G401 (cell line): ENCODE results near the gene ADAMTS20. TPM values are rescaled to one million over a fixed set of nuclear protein-coding genes. Genes with fewer than 3 reads are reported as not detected.
"Not testable (repeated sequence)": the region's sequence is repeated elsewhere in the genome, so short reads cannot be mapped to it uniquely, and the experiment has no call there.

Experiments used
- DNase-seq: peaks from one replicate; pipeline ENCODE4 v3.0.0-alpha.2; 2015; ENCODE audit warnings: low spot score
- in situ Hi-C: cut with HindIII; loops from 2 replicates; pipeline ENCODE4 v1.10.0; 2016; ENCODE audit warnings: low sequenced_read_pairs, mixed read lengths
- total RNA-seq: library from RNA; depleted of rRNA; stranded (reverse); fragments of >200 nt; shearing (Covaris generic); gene quantifications from 2 replicates; pipeline ENCODE4 v1.2.3, GENCODE V29; 2014; rRNA removed

The ADAMTS20 gene
- 0.86 and 1.1 TPM in 2 replicates for total RNA-seq

GRCh38 chr12:43551971-43552559, at the start of gene ADAMTS20:
Gene ADAMTS20 (minus strand): TSS chr12:43552203. CDS start chr12:43551921, 282 bp downstream.
- in situ Hi-C loops, result no loop called here
- DNase-seq, result no peak

GRCh38 chr12:43599708-43600107, 47.7 kb upstream of the ADAMTS20 start:
- in situ Hi-C loops, result no loop called here
- no peak for DNase-seq

- no peak for DNase-seq
- in situ Hi-C loops, result no loop called here
Measured at GRCh38 chr12:43599066-43599465, 47.1 kb upstream of the ADAMTS20 start.

- DNase-seq, result no peak
- in situ Hi-C loops, result no loop called here
Measured at GRCh38 chr12:43590307-43590706, 38.3 kb upstream of the ADAMTS20 start.

GRCh38 chr12:43586646-43587245, 34.7 kb upstream of the ADAMTS20 start:
- in situ Hi-C loops, result no loop called here
- DNase-seq, result no peak

- in situ Hi-C loops, result no loop called here
- DNase-seq, result no peak
Measured at GRCh38 chr12:43585676-43586075, 33.7 kb upstream of the ADAMTS20 start.

- no peak for DNase-seq
- in situ Hi-C loops, result no loop called here
Measured at GRCh38 chr12:43580601-43581000, 28.6 kb upstream of the ADAMTS20 start.

- in situ Hi-C loops, result no loop called here
- no peak for DNase-seq
Measured at GRCh38 chr12:43579206-43579605, 27.2 kb upstream of the ADAMTS20 start.

- no peak for DNase-seq
- in situ Hi-C loops, result no loop called here
Measured at GRCh38 chr12:43578782-43579181, 26.8 kb upstream of the ADAMTS20 start.

- no peak for DNase-seq
- in situ Hi-C loops, result no loop called here
Measured at GRCh38 chr12:43577381-43577780, 25.4 kb upstream of the ADAMTS20 start.

GRCh38 chr12:43576162-43576561, 24.2 kb upstream of the ADAMTS20 start:
- in situ Hi-C loops, result no loop called here
- DNase-seq, result no peak

GRCh38 chr12:43571885-43572284, 19.9 kb upstream of the ADAMTS20 start:
- no peak for DNase-seq
- in situ Hi-C loops, result no loop called here

- no peak for DNase-seq
- in situ Hi-C loops, result no loop called here
Measured at GRCh38 chr12:43556057-43556456, 4.1 kb upstream of the ADAMTS20 start.

GRCh38 chr12:43551279-43551970, 578 bp downstream of the ADAMTS20 start:
- DNase-seq, result no peak
- in situ Hi-C loops, result no loop called here

GRCh38 chr12:43550831-43551271, 1.2 kb downstream of the ADAMTS20 start:
- DNase-seq, result no peak
- in situ Hi-C loops, result no loop called here

- in situ Hi-C loops, result no loop called here
Measured at GRCh38 chr12:43544703-43545102, 7.3 kb downstream of the ADAMTS20 start.

GRCh38 chr12:43540470-43540869, 11.5 kb downstream of the ADAMTS20 start:
- in situ Hi-C loops, result no loop called here
- no peak for DNase-seq

More at GRCh38 chr12:43544703-43545102, 7.3 kb downstream of the ADAMTS20 start:
- DNase-seq, result no peak

GRCh38 chr12:43537675-43538074, 14.3 kb downstream of the ADAMTS20 start:
- in situ Hi-C loops, DNase-seq: not testable (repeated sequence)

- no peak for DNase-seq
- in situ Hi-C loops, result no loop called here
Measured at GRCh38 chr12:43516045-43516444, 36.0 kb downstream of the ADAMTS20 start.

GRCh38 chr12:43501703-43502102, 50.3 kb downstream of the ADAMTS20 start:
- no peak for DNase-seq
- in situ Hi-C loops, result no loop called here
